ENCODE results near the gene PTX4.

PTX4 gene

GRCh38 chr16:1492082-1492922 is 3.6 kb upstream of the PTX4 start:
- H3K4me3 ChIP-seq (ENCODE audit: low read depth, low read length) = no peak overlapping the region
- no peak for DNase-seq (ENCODE audit: low read depth, low spot score)
- TF ChIP-seq, protein P1, sequence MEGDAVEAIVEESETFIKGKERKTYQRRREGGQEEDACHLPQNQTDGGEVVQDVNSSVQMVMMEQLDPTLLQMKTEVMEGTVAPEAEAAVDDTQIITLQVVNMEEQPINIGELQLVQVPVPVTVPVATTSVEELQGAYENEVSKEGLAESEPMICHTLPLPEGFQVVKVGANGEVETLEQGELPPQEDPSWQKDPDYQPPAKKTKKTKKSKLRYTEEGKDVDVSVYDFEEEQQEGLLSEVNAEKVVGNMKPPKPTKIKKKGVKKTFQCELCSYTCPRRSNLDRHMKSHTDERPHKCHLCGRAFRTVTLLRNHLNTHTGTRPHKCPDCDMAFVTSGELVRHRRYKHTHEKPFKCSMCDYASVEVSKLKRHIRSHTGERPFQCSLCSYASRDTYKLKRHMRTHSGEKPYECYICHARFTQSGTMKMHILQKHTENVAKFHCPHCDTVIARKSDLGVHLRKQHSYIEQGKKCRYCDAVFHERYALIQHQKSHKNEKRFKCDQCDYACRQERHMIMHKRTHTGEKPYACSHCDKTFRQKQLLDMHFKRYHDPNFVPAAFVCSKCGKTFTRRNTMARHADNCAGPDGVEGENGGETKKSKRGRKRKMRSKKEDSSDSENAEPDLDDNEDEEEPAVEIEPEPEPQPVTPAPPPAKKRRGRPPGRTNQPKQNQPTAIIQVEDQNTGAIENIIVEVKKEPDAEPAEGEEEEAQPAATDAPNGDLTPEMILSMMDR (IDR thresholded peaks at IDR 0.05; ENCODE audit: low read depth, low read length) = no peak
- in situ Hi-C loops (cut with HindIII; ENCODE audit: low sequenced_read_pairs) = no loop called here

DNA sequence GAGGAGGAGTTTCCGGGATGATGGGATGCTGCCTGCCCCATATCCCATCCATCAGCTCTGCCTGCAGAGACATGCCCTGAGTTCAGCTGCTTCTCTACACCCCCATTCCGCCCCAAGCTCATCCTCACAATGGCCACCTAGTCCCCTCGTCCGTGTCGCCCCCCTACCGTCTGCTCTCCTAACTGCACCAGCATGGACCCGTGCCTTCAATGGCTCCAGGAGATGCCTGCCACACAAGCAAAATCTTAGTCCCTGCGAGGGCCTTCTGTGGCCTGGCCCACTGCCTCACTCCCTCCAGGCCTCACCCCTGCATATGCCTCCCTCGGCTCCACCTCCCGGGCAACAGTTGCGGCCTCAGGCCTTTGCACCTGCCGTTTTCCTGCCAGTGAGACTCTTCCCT is 2.6 kb upstream of the PTX4 start:
- no peak for DNase-seq (ENCODE audit: low read depth, low spot score)
- H3K4me3 ChIP-seq (ENCODE audit: low read depth, low read length) = no peak overlapping the region
- TF ChIP-seq, protein P1 (IDR thresholded peaks at IDR 0.05; ENCODE audit: low read depth, low read length) = no peak
- in situ Hi-C loops (cut with HindIII; ENCODE audit: low sequenced_read_pairs) = no loop called here

DNA sequence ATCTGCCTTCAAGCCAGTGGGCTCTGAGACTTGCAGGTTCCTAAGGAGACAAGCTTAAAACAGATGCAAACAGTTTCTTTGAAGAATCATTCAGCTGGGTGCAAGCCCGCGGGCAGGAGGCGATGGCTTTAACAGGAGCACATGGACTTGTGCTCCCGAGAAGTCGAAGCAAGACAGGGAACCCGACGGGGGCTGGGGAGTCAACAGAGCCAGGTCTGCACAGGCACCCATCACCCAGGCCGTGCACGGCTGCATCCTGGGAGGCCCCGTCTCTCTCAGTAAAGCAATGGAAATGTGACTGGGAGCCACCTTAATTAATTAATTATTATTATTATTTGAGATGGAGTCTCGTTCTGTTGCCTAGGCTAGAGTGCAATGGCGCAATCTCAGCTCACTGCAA is 333 bp upstream of the PTX4 start:
- TF ChIP-seq, protein P1 (IDR thresholded peaks at IDR 0.05; ENCODE audit: low read depth, low read length) = no peak
- DNase-seq (ENCODE audit: low read depth, low spot score) = no peak
- H3K4me3 ChIP-seq (ENCODE audit: low read depth, low read length) = no peak overlapping the region
- in situ Hi-C loops (cut with HindIII; ENCODE audit: low sequenced_read_pairs) = no loop called here

- in situ Hi-C loops (cut with HindIII; ENCODE audit: low sequenced_read_pairs) = no loop called here
- no peak overlapping the region for H3K4me3 ChIP-seq (ENCODE audit: low read depth, low read length)
- TF ChIP-seq, protein P1 (IDR thresholded peaks at IDR 0.05; ENCODE audit: low read depth, low read length) = no peak
- no peak for DNase-seq (ENCODE audit: low read depth, low spot score)
Measured at GRCh38 chr16:1488054-1488601, 616 bp downstream of the PTX4 start.

- TF ChIP-seq, protein P1 (IDR thresholded peaks at IDR 0.05; ENCODE audit: low read depth, low read length) = no peak
- H3K4me3 ChIP-seq (ENCODE audit: low read depth, low read length) = no peak overlapping the region
- in situ Hi-C loops (cut with HindIII; ENCODE audit: low sequenced_read_pairs) = no loop called here
- DNase-seq (ENCODE audit: low read depth, low spot score) = no peak
Measured at GRCh38 chr16:1487395-1488053, 1.2 kb downstream of the PTX4 start.

DNA sequence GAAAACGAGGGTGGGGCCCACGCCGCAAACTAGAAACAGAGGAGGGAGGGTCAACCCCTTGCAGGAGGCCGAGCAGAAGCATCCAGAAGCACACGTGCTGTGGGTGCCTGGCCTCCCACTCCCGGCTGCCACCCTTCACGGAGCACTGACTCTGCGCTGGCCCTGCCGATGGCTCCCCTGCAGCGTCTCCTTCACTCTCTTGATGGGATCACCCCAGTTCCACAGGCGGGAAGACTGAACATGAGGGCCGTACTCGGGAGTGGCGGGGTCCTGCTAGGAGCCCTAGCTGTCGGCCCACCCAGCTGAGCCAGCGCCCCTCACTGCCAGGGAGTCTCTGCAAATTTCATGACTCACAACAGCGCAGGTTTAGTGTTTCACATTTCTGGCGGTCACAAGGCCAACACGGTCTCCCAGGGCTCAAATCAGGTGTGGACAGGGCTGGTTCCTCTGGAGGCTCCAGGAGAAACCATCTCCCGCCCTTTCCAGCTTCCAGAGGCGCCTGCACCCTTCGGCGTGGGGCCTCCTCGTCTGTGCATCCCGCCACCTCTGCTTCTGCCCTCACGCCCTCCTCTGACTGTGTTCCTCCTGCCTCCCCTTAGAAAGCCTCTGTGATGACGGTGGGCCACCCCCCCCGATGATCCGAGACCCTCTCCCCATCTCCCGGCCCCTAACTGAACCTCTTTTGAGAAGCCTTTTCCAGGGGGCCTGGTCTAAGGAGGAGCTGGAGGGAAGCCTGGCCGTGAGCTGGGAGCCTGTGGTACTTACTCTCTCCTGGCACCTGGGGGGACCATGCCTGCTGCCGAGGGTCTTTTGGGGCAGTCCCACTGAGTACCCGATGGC is 2.0 kb downstream of the PTX4 start:
- in situ Hi-C loops (cut with HindIII; ENCODE audit: low sequenced_read_pairs) = no loop called here
- DNase-seq (ENCODE audit: low read depth, low spot score) = no peak
- no peak overlapping the region for H3K4me3 ChIP-seq (ENCODE audit: low read depth, low read length)
- TF ChIP-seq, protein P1 (IDR thresholded peaks at IDR 0.05; ENCODE audit: low read depth, low read length) = no peak

Measured in astrocyte of the spinal cord (primary cell).